DOHH2 (cell line): ENCODE measurements around the gene ARRB1.

ENCODE experiments used
- EZH2phosphoT487 ChIP-seq: fragments of 200-600 bp; sonication (generic); IDR thresholded peaks from 2 replicates; pipeline ENCODE4 v1.6.1; 2017; ENCODE audit warnings: borderline replicate concordance, mild to moderate bottlenecking, antibody characterized with exemption, low read length, moderate library complexity, mixed read lengths
- TF ChIP-seq, protein P1 (sequence below): fragments of 200-600 bp; sonication (generic); IDR thresholded peaks from one replicate; pipeline ENCODE4 v1.5.1; 2014; ENCODE audit warnings: antibody characterized with exemption, mild to moderate bottlenecking, low read depth, low read length; ENCODE audit not compliant: poor library complexity, severe bottlenecking

DNA sequence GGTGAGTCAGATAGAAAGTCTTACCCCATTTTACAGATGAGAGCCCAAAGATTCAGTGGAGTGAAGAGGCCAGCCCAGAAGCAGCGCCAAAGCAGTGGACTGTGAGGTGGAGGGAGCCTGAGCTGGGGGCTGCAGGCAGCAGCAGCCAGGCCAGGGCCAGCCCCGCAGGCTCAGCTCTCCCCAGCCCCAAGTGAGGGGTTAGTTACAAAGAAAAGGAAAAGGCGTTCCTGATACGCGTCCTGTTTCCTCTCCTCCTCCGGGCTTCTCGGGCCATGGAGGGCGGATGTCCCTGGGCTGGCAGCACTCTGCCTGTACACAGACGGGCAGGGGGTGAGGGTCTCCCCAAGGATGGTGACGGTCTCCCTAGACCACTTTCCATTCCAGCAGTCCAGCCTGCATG, 44.9 kb downstream of the ARRB1 start:
- TF ChIP-seq, protein P1, sequence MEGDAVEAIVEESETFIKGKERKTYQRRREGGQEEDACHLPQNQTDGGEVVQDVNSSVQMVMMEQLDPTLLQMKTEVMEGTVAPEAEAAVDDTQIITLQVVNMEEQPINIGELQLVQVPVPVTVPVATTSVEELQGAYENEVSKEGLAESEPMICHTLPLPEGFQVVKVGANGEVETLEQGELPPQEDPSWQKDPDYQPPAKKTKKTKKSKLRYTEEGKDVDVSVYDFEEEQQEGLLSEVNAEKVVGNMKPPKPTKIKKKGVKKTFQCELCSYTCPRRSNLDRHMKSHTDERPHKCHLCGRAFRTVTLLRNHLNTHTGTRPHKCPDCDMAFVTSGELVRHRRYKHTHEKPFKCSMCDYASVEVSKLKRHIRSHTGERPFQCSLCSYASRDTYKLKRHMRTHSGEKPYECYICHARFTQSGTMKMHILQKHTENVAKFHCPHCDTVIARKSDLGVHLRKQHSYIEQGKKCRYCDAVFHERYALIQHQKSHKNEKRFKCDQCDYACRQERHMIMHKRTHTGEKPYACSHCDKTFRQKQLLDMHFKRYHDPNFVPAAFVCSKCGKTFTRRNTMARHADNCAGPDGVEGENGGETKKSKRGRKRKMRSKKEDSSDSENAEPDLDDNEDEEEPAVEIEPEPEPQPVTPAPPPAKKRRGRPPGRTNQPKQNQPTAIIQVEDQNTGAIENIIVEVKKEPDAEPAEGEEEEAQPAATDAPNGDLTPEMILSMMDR: no peak
- TF ChIP-seq EZH2phosphoT487: no peak
